Activated CD4-positive, alpha-beta T cell treated with anti-CD3 and anti-CD28 coated beads for 36 hours (primary cell): ENCODE data around the gene HOXB6. TPM values are rescaled to one million over a fixed set of nuclear protein-coding genes. Genes with fewer than 3 reads are reported as not detected.

Experiments used
- ATAC-seq: fragments of 200-7000 bp; cut with Tn5 transposase; one replicate; pipeline ENCODE4 v1.10.0; 2021; ENCODE audit warnings: mild to moderate bottlenecking, moderate library complexity
- CTCF ChIA-PET: fragments of 350-600 bp; sonication (Branson Sonifier 250); formaldehyde crosslinking; loops from one replicate; lab custom pipeline; 2021; ENCODE audit warnings: antibody characterized with exemption; lab: Charles Lee
- POLR2A ChIA-PET: fragments of 350-600 bp; sonication (Branson Sonifier 250); formaldehyde crosslinking; loops from one replicate; lab custom pipeline; 2021; ENCODE audit warnings: antibody characterized with exemption, inconsistent platforms; lab: Charles Lee
- DNase-seq: peaks from one replicate; pipeline ENCODE4 v3.0.0-alpha.2; 2020
- H3K27ac Mint-ChIP-seq: one replicate; pipeline ENCODE4 v1.8.0; 2021; ENCODE audit warnings: mixed read lengths
- H3K27me3 Mint-ChIP-seq: one replicate; pipeline ENCODE4 v1.8.0; 2021; ENCODE audit warnings: mixed read lengths
- H3K36me3 Mint-ChIP-seq: one replicate; pipeline ENCODE4 v1.8.0; 2021; ENCODE audit warnings: low read depth, mixed read lengths
- H3K4me1 Mint-ChIP-seq: one replicate; pipeline ENCODE4 v1.8.0; 2021; ENCODE audit warnings: mixed read lengths
- H3K4me3 Mint-ChIP-seq: one replicate; pipeline ENCODE4 v1.8.0; 2021; ENCODE audit warnings: mild to moderate bottlenecking, moderate library complexity, mixed read lengths
- H3K9me3 Mint-ChIP-seq: one replicate; pipeline ENCODE4 v1.8.0; 2021; ENCODE audit warnings: low read depth, mixed read lengths
- intact Hi-C, 2 experiments: fragments of 100-400 bp; cut with DNase I in 1 of 2; cut with micrococcal nuclease in 1 of 2; formaldehyde crosslinking; loops; one replicate each; pipeline versions ENCODE4 v1.14.2 to v1.15.1; 2022 to 2024; cut with DNase I, micrococcal nuclease
- total RNA-seq, 2 experiments: library from RNA; stranded (reverse); gene quantifications; one replicate each; pipeline ENCODE4 v1.2.3, GENCODE V29; 2021

HOXB6 gene
- total RNA-seq, 2 experiments from 2014 or later: not detected

DNA sequence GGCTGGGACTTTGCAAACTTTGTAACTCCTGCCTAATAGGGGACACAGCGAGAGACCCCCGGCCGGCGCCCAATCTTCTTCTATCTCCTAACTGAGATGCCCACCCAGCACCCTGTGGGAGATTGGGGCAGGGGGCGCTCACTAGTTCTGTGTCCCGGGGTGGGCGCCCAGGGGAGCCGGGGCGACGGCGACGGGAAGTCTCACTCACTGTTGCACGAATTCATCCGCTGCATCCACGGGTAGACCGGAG lies 7.3 kb downstream of the HOXB6 start:
- DNase-seq (no peak), ATAC-seq (no peak)
- POLR2A ChIA-PET: no interaction called here
- Mint-ChIP-seq H3K27ac (no peak overlapping the region), H3K4me1 (peaks cover 37% of the 10 kb centered on the region), H3K27me3 (peaks cover 83% of the 10 kb centered on the region), H3K4me3 (peak overlapping the region; percentile 46), H3K9me3 (no peaks in the 10 kb centered on the region), H3K36me3 (no peaks in the 10 kb centered on the region)
- intact Hi-C loops: loop anchor here (2.0 to 10.0 kb wide), 3 partner anchors 15 to 453 kb away; no protein-coding TSS in a partner anchor
- CTCF ChIA-PET: interaction anchor here (1.4 to 6.7 kb wide), 2 partner anchors 263 to 572 kb away, joined by 3 to 74 read pairs; no protein-coding TSS in a partner anchor

DNA sequence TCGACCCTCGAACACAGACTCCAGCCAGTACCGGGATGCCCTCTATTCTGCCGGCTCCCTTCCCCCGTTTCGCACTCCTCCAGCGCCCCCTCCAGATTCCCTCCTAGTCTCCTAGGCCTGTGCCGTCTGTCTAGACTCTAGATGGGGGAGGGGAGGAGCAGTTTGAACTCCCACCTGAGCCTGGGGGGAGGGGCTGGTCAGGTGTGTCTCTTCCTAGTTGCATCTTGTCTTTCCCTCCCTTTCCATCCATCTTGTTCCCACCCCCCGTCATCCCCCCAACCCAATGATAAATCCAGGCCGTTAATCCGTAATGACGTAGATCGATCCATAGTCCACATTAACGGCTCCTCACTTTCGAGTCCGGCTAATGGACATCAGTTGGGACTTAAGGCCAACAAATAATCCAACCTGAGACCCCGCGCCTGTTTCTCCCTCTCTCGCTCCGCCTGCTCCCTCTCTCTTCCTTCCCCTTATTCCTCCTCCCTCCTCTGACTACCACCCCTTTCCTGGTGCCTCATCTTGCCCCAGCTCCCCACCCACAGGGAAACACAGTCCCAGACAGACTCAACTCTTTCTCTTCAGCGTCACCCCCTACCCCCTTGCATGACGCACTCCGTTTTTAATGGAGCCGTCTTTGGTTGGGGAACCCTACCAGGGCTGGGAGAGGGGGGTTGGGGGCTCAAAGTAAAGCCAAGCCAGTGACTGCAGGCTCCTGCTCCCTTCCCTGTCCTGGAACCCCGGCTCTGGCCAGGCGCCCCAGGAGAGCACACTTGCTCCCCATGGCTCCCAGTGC lies 7.9 kb downstream of the HOXB6 start:
- peak overlapping the region; percentile 46 for H3K4me3 Mint-ChIP-seq
- H3K27me3 Mint-ChIP-seq: peaks cover 84% of the 10 kb centered on the region
- no peak overlapping the region for H3K27ac Mint-ChIP-seq
- intact Hi-C loops: loop anchor here (2.0 to 10.0 kb wide), 3 partner anchors 16 to 452 kb away; no protein-coding TSS in a partner anchor
- ChIA-PET CTCF (interaction anchor here (0.6 to 6.7 kb wide), 11 partner anchors 13 to 572 kb away, joined by 3 to 74 read pairs (median 3); partner anchors contain the start of gene HOXB9), POLR2A (no interaction called here)
- H3K9me3 Mint-ChIP-seq: no peaks in the 10 kb centered on the region
- peaks cover 36% of the 10 kb centered on the region for H3K4me1 Mint-ChIP-seq
- no peak for DNase-seq
- no peaks in the 10 kb centered on the region for H3K36me3 Mint-ChIP-seq
- ATAC-seq: no peak

DNA sequence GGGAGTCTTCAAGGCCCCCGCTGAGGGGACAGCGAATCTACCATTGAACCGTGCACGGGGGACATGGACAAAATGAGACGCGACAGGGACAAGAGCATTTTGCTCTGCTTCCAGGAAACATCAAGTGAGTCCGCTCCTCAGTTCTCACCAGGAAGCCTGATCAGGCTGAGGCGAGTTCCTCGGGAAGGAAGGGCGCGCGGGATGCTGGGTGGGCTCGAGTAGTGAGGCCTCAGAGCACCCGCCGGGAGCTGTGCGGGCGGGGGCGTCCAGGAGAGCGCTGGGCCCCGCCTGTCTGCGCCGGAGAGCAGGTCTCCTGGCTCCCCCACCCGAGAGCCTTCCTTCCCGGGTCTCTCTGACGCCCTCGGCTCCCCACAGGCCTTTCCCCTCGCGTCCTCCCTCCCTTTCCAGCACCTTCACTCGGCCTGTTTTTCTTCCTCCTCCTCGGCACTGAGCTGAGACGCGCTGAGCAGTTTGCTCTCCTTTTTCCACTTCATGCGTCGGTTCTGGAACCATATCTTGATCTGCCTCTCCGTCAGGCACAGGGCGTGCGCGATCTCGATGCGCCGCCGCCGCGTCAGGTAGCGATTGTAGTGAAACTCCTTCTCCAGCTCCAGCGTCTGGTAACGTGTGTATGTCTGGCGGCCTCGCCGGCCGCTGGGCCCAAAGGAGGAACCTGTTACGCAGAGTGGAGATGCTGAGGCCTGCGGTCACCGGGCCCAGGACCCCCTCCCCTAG lies 8.6 kb downstream of the HOXB6 start:
- Mint-ChIP-seq H3K4me1 (peaks cover 36% of the 10 kb centered on the region), H3K27ac (peak overlapping the region; percentile 14), H3K27me3 (peaks cover 84% of the 10 kb centered on the region), H3K4me3 (peak overlapping the region; percentile 46), H3K36me3 (no peaks in the 10 kb centered on the region), H3K9me3 (no peaks in the 10 kb centered on the region)
- POLR2A ChIA-PET: no interaction called here
- intact Hi-C loops: loop anchor here (2.0 to 10.0 kb wide), 3 partner anchors 17 to 451 kb away; no protein-coding TSS in a partner anchor
- CTCF ChIA-PET: interaction anchor here (0.6 to 6.7 kb wide), 13 partner anchors 14 to 571 kb away, joined by 3 to 74 read pairs (median 3); partner anchors contain the start of gene HOXB9
- ATAC-seq (peak; percentile 50), DNase-seq (peak; percentile 70)

DNA sequence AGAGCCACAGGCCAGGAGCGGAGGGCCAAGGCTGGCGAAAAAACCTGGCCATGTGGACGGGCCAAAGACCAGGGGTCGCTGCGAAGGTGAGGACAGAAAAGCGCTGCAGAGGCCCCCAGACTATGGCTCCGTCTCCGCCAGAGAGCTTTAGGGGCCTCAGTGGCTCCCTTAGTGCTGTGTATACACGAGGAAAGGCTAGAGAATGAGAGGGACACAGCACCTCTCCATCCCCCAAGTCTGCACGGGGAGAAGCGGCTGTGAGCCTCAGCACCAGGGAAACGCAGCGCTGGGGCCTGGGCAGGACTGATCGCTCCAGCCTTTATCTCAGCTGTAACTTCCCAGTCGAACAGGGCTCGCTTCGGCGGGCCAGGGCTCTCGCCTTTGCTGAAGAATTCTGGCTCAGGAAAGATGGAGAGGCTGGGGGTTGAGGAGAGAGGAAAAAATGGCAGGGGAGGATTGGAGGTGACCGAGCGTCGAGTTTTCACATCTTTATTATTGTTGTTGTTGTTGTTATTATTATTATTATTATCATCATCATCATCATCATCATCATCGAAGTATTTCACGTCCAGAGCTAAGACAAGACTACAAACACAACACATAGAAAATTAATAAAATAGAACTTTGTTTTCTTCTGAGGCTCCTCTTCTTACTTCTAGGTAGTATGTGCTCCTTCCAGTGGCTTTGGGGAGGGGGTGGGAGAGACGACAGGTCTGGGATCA lies 9.3 kb downstream of the HOXB6 start:
- Mint-ChIP-seq H3K36me3 (no peaks in the 10 kb centered on the region), H3K4me1 (peaks cover 36% of the 10 kb centered on the region), H3K27me3 (peaks cover 82% of the 10 kb centered on the region), H3K9me3 (no peaks in the 10 kb centered on the region), H3K4me3 (no peak overlapping the region), H3K27ac (no peak overlapping the region)
- ChIA-PET POLR2A (no interaction called here), CTCF (interaction anchor here (0.6 to 6.7 kb wide), 13 partner anchors 15 to 494 kb away, joined by 3 to 74 read pairs (median 3); partner anchors contain the start of genes CBX1 and HOXB9)
- intact Hi-C loops: loop anchor here in 1 of 2 experiments (5.0 to 10.0 kb wide), 2 partner anchors 53 to 451 kb away; no protein-coding TSS in a partner anchor
- DNase-seq: no peak
- no peak for ATAC-seq

DNA sequence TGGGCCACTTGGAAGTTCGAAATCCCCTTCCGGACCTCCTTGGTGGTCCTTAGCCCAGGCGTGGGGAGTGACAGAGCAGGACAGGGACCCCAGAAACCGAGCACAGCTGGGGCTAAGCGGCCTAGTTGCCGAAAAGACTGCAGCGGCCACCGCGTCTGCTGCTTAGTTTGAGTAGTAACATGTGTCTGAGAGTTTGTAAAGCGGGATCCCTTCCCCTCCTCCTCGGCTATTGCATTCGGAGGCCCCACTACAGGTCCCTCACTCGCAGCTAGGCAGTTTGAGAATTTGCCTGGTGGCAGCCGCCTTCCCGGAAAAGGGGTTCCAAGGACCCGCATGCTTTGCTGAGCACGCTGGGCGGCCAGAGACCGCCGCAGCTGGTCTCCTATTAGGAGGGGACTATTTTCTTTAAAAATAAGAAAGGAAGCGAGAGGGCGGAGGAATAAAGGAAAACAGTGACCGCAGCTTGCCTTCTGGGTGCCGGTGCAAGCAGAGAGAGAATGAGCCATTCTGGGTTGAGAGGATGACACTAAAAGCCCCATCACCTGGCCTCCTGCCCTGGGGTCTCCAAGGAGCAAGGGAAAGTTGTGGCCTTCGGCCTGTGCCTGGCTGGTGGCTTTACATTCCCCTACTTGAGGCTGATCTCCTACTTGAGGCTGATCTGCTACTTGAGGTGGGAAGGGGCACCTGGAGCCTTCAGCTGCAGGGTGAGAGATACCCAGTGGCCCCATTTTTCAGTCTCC lies 10.1 kb downstream of the HOXB6 start:
- DNase-seq: no peak
- intact Hi-C loops: loop anchor here (1.0 to 10.0 kb wide), 7 partner anchors 52 to 512 kb away; no protein-coding TSS in a partner anchor
- Mint-ChIP-seq H3K27me3 (peaks cover 82% of the 10 kb centered on the region), H3K4me1 (peaks cover 39% of the 10 kb centered on the region), H3K4me3 (no peak overlapping the region), H3K9me3 (no peaks in the 10 kb centered on the region), H3K36me3 (no peaks in the 10 kb centered on the region), H3K27ac (no peak overlapping the region)
- ChIA-PET CTCF (interaction anchor here (0.6 to 6.7 kb wide), 13 partner anchors 19 to 813 kb away, joined by 3 to 74 read pairs (median 3); partner anchors contain the start of gene CBX1), POLR2A (no interaction called here)
- ATAC-seq: no peak

DNA sequence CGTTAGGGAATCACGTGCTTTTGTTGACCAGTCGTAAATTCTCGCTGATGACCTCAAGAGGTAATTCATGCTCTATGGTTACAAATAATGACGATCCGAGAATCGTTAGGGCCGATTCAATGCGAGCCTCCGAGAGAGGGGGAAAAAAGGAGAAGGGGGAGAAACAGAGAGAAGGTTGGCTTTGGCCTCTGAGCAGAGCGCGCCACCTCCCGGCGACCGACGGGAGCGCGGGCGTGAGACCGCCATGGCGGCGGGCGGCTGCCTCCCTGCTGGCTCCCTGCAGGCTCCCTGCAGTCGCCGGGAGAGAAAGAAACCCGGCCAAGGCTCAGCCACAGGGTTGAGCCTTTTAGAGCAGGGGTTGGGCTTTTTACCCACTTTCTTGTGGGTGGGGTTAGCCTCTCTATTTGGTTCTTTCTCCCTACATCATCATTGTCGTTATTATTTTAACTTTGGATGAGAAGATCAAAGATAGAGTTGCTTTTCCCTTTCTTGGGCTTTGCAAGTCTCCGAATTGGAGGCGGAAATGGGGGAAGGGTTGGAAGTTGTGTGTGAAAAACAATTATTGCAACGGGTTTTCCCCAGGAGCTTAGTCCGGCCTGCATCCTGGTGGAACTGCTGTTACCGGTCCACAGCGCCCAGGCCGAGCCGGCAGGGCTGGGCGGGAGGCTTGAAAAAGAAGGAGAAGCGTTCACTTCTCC lies 10.8 kb downstream of the HOXB6 start:
- H3K27me3 Mint-ChIP-seq: peaks cover 80% of the 10 kb centered on the region
- ChIA-PET POLR2A (no interaction called here), CTCF (interaction anchor here (0.6 to 6.7 kb wide), 36 partner anchors 10 to 812 kb away, joined by 3 to 74 read pairs (median 5); partner anchors contain the start of gene HOXB9)
- H3K9me3 Mint-ChIP-seq: no peaks in the 10 kb centered on the region
- peaks cover 40% of the 10 kb centered on the region for H3K4me1 Mint-ChIP-seq
- H3K4me3 Mint-ChIP-seq: peak overlapping the region; percentile 67
- H3K36me3 Mint-ChIP-seq: no peaks in the 10 kb centered on the region
- intact Hi-C loops: loop anchor here (1.0 to 10.0 kb wide), 8 partner anchors 258 to 569 kb away; no protein-coding TSS in a partner anchor
- DNase-seq (peak; percentile 90), ATAC-seq (peak; percentile 67)
- no peak overlapping the region for H3K27ac Mint-ChIP-seq

DNA sequence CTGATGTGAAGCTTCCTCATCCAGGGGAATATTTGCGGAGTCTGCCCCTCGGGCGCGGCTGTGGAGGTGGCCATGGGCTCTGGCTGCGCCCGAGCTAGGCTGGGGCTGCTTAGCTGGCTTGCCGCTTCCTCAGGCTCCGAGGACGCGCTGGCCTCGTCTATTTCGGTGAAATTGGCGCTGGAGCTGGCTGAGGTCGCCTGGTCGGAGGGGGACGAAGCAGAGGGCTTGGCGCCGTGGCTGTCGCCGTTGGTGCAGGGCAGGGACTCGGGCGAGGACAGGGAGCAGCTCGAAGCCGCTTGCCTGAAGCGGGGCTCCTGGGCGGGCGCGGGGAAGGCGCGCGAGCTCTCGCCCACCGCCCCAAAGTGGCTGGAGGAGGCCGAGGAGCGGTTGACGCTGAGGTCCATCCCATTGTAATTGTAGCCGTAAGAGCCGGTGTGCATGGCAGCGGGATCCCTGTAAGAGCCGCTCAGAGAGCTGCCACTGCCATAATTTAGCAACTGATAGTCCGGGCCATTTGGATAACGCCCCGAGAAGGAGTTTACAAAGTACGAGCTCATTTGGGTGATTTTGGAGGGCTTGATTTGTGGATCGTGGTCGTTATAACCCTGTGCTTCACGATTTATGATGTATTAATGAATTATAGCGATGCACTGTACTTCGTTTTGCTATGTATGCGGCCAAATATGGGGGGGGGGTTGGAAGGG lies 11.5 kb downstream of the HOXB6 start, which contains the start of gene HOXB5:
Gene HOXB5, minus strand, starts transcription at position 654 of the 704 bp plus-strand sequence. Its CDS starts 97 bp downstream, at position 557.
- ATAC-seq: no peak
- Mint-ChIP-seq H3K36me3 (no peaks in the 10 kb centered on the region), H3K9me3 (no peaks in the 10 kb centered on the region), H3K27me3 (peaks cover 80% of the 10 kb centered on the region), H3K4me1 (peaks cover 38% of the 10 kb centered on the region), H3K27ac (no peak within 1 kb of the TSS), H3K4me3 (peak within 1 kb of the TSS; percentile 67)
- intact Hi-C loops: loop anchor here (1.0 to 10.0 kb wide), 7 partner anchors 331 to 568 kb away; no protein-coding TSS in a partner anchor
- DNase-seq: peak; percentile 53
- ChIA-PET POLR2A (interaction anchor here (0.6 to 0.9 kb wide), 2 partner anchors 8 to 357 kb away, joined by 3 read pairs; no protein-coding TSS in a partner anchor), CTCF (interaction anchor here (0.6 to 6.7 kb wide), 72 partner anchors 10 to 567 kb away, joined by 3 to 74 read pairs (median 4); partner anchors contain the start of genes HOXB8 and HOXB9)

DNA sequence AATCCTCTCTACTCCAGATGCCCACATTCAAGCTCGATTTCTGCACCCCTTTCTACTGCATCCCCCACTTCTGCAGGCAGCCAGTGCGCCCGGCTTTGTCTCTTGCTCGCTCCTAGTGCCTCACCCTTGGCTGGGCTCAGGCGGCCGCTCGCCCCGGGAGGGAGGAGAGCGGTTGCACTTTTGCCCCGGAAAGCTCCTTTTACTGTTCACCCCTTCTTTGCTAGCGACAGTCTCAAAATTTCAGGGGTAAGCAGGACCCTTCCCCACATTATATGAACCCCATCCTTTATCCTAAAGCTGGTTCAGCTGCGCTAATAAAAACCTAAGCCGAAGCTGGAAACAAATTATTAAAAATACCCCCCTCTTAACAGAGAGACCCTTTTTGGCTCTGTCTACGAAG lies 12.2 kb downstream of the HOXB6 start:
- ChIA-PET POLR2A (interaction anchor here (0.9 kb wide), 1 partner anchor 9 kb away, joined by 3 read pairs; no protein-coding TSS in a partner anchor), CTCF (interaction anchor here (0.6 to 6.7 kb wide), 57 partner anchors 9 to 567 kb away, joined by 3 to 74 read pairs (median 5); partner anchors contain the start of genes HOXB8 and HOXB9)
- Mint-ChIP-seq H3K4me1 (peaks cover 33% of the 10 kb centered on the region), H3K27me3 (peaks cover 81% of the 10 kb centered on the region), H3K36me3 (no peaks in the 10 kb centered on the region), H3K9me3 (no peaks in the 10 kb centered on the region), H3K27ac (no peak overlapping the region), H3K4me3 (peak overlapping the region; percentile 67)
- no peak for ATAC-seq
- intact Hi-C loops: loop anchor here (2.0 to 10.0 kb wide), 6 partner anchors 330 to 510 kb away; no protein-coding TSS in a partner anchor
- DNase-seq: peak; percentile 55

DNA sequence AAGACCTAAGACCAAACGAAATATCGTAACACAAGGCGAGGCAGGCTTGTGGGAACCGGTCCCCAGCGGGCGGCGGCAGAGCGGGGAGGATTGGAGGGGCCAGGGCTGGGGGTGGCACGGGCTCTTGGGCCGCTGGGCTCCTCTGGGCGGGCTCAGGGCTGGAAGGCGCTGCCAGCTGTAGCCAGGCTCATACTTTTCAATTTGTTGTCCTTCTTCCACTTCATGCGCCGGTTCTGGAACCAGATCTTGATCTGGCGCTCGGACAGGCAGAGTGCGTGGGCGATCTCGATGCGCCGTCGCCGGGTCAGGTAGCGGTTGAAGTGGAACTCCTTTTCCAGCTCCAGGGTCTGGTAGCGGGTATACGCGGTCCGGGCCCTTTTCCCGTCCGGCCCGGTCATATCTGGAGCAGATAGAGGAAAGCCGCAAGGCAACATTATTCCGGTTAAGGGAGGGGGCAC lies 12.7 kb downstream of the HOXB6 start:
- H3K36me3 Mint-ChIP-seq: no peaks in the 10 kb centered on the region
- peaks cover 82% of the 10 kb centered on the region for H3K27me3 Mint-ChIP-seq
- H3K9me3 Mint-ChIP-seq: no peaks in the 10 kb centered on the region
- no peak overlapping the region for H3K27ac Mint-ChIP-seq
- intact Hi-C loops: loop anchor here (2.0 to 10.0 kb wide), 6 partner anchors 330 to 510 kb away; no protein-coding TSS in a partner anchor
- ATAC-seq: no peak
- CTCF ChIA-PET: interaction anchor here (0.6 to 6.7 kb wide), 27 partner anchors 8 to 566 kb away, joined by 3 to 74 read pairs (median 7); partner anchors contain the start of genes HOXB8 and HOXB9
- POLR2A ChIA-PET: interaction anchor here (0.9 kb wide), 1 partner anchor 9 kb away, joined by 3 read pairs; no protein-coding TSS in a partner anchor
- H3K4me3 Mint-ChIP-seq: no peak overlapping the region
- DNase-seq: no peak
- peaks cover 28% of the 10 kb centered on the region for H3K4me1 Mint-ChIP-seq
